Stimulated activated CD8-positive, alpha-beta memory T cell treated with anti-CD3 and anti-CD28 coated beads, Interleukin-4, amount 100 ng/mL, for 24 hours (primary cell): ENCODE measurements around the gene NR6A1.

ENCODE experiments used
- DNase-seq: peaks from one replicate; pipeline ENCODE4 v3.0.0-alpha.2; 2020; ENCODE audit warnings: low read depth

Gene NR6A1

DNA sequence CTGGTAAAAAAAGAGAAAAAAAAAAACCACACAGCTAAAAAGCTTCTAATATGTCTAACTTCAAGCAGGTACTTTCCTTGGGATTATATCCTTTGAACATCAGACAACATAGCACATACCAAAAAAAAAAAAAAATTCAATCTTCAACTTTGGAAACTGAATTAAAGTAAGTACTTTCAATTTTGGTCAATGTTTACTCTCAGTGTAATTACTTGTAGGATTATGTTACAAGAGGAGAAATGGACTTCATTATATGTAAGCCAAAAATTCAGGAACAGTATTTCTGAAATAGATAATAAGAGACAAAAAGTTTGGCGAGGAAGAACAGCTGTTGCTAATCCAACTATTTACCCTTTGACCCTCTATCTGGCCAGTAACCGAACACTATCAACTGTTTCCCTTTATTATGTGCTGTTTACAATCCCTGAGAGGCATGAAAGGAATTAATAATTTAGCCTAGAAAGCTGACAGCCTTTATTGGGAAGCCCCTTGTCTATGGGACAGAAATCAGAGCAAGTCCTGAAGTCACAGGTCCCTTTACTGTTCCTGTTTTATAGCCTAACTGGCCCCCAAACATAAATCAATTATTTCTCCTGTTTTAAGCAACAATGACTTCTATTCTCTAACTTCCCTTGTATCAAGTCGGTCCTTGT, 46.6 kb downstream of the NR6A1 start:
- no peak for DNase-seq

DNA sequence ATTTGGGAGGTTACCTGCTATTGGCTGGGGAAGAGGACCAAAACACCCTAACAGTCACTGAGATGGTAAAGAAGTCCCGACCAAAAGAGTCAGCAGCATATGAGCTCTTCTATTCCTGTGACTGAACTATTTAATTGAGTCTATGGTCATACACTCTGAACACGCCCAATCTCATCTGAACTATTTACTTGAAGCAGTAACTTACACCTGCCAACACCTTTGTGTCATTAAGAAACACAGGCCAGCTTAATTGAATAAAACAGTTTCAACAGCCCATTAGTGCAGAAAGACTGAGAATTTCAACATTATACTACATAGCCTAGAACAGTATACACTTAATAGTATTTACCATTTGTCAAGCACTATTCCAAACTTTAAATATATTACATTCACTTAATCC, 47.8 kb downstream of the NR6A1 start:
- DNase-seq, result no peak

DNA sequence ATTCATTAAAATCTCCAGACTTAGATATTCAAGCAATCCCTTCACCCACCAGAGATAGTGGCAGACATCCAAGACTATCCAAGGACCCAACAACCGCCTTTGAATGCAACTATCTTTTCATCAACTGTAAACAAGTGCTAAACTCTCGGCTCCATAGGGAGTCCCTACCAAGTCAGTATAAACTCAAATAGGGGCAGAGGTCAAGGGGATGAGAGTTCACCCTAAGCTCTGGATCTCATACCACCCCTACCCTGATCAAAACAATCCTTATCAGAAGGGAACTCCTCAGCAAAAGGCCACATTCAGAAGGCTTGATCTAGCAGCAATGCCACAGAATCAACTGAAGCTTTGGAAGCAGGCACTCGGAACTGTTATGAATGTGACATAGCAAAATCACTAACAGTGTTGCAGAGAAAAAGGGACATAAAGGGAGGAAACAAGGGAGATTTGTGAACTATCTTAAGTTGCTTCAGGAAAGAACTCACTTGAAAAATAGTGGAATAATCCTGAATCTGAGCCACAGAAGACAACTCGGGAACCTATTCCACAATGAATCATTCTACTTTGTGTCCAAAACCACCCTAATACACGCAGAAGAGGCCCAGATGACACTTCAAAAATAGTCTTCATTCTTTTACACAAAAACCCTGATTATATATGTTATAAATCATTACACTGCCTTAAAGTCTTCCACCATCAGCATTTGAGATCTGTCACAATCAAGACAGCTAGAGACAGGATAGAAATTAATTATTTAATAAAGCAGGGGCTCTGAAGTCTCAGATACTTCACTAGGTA, 49.8 kb downstream of the NR6A1 start:
- DNase-seq, result no peak

DNA sequence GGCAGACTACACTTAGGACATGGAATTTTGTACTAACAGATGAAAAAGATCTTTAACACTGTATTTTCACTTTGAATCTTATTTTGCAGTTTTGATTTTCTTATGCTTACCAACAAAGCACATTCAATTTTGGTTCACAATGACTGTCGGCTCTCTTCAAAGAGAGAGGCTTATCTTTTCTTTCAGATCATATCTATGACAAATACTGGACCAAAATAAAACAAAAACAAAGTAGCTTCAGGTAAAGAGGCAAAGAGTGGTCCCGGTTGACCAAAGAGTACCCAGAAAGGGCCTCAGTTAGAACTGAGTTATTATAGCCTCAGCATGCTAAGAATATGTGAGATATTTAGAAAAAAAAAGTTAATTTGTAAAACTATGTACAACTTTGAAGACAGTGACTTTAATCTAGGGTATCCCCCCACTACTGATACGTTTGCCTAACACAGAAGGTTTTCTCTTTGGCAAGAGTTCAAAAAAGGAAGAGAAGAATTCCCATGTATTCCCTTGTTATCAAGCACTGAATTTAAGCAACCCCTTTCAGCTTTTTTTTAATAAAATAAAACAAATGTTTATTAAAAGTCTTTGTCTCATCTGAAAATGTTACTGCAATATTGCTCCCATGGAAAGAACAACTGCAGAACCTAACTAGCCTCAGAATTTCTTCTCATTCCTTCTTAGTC, 50.5 kb downstream of the NR6A1 start:
- no peak for DNase-seq

DNA sequence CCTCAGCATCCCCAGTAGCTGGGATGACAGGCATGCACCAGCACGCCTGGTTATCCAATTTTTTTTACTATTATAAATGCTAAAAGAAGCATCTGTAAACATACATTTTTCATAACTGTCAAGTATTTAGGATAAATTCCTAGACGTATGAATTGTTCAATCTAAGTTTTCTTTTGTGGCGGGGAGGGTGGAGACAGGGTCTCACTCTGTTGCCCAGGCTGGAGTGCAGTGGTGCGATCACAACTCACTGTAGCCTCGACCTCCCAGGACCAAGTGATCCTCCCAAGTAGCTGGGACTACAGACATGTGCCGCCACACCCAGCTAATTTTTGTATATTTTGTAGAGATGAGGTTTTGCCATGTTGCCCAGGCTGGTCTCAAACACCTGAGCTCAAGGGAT, 52.2 kb downstream of the NR6A1 start:
- no peak for DNase-seq

DNA sequence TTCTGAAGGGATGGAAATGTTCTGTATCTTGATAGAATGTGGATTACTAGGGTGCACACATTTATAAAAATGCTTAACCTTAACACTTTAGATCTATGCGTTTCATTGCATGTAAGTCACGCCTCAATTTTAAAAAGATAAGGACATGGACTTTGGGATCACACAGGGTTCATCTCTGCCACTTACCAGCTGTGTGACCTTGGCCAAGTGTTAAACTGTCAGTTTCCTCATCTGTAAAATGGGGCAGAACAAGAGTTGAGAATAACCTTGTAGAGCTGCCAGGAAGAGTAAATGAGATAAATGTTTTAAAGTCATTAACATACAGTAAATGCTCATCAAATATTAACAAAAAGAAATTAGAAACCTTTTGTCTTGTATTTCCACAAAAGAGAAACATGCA, 53.5 kb downstream of the NR6A1 start:
- DNase-seq, result no peak

DNA sequence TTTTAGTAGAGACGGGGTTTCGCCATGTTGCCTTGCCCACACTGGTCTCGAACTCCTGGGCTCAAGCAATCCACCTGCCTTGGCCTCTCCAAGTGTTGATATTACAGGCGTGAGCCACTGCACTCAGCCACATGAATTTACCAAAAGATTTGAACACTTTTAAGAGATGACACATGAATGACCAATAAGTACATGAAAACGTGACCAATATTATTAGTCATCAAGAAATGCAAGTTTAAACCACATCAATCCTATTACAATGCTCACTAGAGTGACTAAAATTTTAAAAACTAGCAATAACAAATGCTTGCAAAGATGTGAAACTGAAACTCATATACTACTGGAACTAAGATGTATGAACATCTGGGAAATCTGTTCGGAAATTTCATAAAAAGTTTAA, 54.3 kb downstream of the NR6A1 start:
- DNase-seq, result no peak

DNA sequence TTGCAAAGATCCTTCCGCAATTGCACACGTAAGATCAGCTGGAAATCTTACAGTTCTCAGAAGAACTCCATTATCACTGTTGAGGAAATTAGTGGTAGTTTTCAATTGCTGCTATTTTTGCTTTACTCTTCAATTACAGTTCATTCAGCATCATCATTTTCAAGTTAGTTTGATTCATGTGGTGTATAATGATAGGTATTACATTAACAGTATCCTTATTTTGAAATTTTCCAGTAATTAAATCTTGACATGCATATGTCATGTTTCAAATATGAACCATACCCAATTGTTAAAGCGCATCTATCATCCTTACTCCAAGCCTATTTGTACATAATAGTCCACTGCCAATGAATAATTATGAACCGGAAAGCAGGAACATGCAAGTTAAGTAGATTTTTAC, 60.3 kb downstream of the NR6A1 start:
- no peak for DNase-seq

DNA sequence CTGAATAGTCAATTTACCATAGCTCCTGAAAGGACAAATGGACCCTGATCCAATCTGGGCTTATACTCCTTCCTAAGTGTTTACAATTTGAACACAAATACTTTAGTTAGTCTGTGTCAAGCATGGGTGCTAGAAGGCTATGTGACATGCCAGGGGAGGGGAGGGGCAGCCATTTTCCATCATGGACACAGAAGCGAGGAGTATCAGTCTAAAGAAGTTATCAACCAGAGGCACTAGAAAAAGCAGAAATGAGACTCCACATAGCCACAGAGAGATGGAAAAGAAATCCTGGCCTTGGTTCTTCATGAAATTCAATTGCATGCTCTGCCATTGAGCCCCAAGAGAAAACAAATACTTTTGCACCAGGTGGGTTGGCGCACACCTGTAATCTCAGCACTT, 61.8 kb downstream of the NR6A1 start:
- DNase-seq, result no peak

DNA sequence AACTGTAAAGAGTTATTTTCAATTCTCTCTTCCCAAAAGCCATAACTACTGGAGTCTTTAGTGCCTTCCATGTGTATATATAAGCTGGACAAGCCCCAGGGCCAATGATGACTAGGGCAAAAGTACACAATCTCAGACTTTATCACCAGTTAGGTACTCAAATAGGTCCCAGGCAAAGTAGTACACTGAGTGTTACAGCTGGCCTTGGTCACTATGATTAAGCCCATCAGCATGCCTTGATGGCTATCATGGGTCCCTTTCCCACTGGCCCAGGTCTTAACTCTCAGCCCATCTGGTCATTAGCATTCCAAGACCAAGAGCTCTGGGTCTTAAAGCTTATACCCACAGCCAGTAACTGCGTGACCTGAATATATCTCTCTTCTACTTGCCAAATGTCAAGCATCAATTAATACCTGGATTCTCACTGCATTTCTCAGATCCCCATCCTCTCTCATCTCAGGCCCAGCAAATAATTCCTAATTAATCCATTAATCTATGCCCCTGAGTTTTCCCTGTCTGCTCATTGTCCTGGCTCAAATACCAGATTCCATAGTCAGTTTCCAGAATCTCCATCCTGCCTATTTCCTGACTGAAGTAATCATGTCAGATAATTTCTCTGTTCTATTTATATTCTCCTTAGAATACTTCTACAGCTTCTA, 62.3 kb downstream of the NR6A1 start:
- DNase-seq, result no peak

DNA sequence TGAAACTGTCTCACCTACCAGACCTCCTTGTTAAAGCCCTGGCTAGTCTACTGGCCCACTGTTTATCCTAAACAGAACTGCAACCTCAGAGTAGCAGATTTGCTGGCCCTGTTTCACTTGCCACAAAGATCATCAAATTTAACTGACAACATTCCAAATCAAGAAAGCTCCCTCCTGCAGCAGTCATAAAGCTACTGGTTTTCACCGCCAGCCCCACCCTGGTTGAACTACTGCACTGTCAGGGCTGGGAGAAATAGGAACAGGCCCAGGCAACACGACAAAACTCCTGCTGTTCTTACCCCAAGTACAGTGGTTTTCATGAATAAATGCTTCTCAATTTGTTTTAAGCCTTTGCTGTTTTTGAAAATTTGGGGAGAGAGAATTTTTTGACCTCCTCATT, 63.0 kb downstream of the NR6A1 start:
- no peak for DNase-seq

DNA sequence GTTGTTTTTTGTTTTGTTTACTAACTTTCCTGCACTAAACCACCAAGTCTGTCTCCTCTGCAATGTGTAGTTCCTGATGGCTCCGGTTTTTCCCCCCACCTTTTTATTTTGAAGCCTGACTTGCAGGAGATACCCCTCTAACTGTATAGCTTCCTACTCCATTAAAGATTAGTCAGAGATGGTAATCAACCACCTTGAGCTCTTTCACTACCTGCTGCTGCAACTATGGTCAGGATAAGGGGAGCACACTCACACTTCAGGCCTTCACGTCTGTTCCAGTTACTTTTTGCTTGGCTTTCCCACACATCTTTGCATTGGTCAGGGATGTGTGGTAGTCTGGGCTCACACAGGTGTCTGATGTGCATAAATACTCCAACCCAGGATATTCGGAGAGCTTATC, 63.4 kb downstream of the NR6A1 start:
- no peak for DNase-seq

DNA sequence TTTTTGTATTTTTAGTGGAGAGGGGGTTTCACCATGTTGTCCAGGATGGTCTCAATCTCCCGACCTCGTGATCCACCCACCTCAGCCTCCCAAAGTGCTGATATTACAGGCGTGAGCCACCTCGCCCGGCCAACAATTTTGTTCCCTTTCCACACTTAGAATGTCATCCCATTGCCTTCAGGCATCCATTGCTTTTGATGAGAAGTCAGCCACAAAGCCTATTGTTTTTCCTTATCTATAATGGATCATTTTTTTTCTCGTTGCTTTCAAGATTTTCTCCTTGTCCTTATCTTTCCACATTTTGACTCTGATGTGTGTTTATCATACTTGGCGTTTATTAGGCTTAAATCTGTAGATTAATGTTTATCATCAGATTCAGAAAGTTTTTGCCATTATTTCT, 64.4 kb downstream of the NR6A1 start:
- no peak for DNase-seq

DNA sequence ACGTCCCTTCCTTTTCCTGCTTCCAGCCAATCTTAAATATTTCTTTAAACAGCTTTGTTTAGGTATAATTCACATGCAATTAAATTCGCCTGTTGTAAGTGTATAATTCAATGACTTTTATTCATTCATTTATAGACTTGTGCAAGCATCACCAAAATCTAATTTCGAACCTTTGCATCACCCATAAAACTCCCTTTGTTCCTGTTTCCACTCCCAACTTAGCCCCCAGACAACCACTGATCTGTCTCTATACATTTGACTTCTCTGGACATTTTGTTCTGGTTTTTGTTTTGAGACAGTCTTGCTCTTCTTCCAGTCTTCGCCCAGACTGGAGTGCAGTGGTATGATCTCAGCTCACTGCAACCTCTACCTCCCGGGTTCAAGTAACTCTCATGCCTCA, 71.5 kb downstream of the NR6A1 start:
- DNase-seq, result no peak

DNA sequence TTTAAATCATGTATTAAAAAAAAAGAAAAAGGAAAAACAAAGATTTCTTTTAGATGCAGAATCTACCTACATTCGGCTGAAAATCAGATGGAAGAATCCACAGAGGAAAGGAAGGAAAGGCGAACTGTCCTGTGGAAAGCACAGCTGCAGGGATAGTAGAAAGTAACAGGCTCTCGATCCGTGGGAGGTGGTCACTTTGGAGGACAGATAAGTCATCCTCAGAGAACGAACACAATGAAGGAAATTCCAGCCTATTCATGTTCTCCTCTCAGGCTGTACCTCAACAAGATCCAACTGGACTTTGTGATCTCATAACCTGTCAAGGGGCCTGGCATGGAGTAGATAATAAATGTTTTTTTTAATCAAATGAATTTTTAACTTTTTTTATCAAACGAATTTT, 72.8 kb downstream of the NR6A1 start:
- DNase-seq, result no peak

DNA sequence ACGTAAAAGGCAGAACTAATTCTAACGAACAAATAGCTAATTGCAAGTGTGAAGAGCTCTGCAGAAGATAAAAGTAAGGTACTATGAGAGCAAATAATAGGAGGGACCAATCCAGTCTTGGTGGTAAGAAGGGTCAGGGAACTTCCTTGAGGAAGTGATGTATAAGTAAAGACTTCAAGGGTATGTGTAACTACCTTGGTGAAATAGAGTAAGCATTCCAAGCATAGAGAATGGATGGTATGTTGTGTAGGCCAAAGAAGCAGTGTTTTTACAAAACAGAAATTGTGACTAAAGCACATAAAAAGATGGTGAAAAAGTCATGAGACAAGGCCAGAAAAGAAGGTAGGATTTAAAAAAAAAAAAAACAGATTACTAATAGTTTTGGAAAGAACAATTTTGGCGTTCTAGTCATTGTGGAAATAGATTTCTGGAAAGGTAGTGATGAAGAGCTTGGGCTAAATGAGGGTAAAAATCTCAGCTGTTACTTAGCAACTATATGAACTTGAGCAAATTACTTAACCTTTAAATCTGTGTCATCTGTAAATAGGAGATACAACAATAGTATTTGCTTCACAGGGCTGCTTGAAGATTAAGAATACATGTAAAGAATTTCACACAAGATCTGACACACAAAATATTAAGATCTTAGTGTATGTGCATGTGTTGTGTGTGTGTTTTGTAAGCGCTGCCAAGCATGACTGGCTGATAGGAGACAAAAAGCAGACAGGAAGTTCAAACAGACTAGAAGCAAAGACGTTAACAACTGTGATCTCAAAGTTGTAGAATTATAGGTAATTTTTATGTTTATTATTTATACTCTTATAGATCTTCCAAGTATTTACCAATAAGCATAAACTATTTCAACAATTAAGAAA, 73.5 kb downstream of the NR6A1 start:
- DNase-seq, result no peak

DNA sequence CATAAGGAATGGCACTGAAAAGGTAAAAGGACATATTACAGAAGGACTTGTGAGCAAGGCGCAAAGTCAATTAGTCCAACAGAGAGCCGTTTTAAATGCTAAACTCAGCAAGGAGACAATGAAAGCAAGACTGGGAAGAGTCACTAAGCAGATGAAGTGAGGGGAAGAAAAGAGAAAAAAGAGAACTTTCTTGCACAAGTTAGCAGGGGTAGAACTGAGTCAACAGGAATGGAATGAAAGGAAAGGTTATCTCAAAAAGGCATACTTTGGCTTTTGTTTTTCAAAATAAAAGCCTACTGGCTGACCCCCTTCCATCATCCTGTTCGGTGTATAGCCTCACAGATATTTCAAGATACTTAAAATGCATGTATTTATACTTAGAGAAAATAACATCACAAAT, 75.0 kb downstream of the NR6A1 start:
- no peak for DNase-seq

DNA sequence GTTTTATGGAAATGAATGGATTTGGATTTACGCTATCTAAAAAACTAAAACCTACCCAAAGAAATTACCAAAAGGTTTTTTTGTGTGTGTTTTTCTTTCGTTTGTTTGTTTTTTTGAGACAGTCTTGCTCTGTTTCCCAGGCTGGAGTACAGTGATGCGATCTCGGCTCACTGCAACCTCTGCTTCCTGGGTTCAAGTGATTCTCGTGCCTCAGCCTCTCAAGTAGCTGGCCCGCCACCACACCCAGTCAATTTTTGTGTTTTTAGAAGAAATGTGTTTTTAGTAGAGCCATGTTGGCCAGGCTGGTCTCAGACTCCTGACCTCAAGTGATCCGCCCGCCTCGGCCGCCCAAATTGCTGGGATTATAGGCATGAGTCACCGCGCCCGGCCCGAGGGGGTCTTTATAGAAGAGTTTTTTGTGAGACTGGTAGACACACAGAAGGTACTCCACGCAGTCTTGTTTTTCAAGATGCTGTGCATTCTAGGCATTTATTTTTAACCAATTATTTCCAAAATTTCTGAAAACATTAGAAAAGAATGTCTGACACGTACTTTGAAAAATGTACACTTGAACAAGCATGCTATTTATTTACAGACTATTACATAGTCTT, 75.7 kb downstream of the NR6A1 start:
- DNase-seq, result no peak

DNA sequence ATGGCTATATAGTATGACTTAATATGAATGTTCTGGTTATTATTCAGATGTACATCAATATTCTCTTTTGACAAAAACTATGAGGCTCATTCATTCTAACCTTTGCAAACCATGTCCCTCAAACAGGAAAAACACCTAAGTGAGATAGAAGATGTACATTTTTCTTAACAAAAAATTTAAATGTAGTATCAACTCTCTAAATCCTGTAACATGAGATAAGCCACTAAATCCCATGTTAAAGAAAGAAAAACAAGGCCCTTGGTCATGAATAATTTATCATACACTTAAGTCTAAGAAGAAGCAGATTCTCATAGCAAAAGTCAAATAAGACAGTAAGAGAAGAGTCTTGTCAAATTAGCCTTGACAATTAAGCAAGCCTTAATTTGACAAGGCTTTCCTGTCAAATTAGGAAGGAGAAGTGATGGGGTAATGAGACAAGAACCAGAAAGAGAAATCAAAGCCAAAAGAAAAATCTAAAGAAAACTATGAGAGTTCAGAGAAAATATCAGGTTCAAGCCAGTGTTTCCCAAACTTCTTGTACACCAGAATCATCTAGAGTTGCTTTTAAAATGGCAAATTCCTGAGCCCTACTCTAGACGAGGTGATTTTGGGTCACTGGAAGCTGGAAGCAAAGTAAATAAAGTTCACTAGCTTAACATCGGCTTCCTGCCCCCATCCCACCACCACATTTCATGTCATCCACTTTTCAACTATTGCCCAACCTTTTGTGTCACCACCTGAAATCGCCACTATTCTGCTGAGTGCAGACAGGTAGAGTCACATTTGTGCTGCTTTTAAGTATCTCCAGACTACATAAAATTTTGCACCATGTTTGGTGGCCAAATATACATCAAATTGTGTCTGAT, 76.5 kb downstream of the NR6A1 start:
- no peak for DNase-seq

DNA sequence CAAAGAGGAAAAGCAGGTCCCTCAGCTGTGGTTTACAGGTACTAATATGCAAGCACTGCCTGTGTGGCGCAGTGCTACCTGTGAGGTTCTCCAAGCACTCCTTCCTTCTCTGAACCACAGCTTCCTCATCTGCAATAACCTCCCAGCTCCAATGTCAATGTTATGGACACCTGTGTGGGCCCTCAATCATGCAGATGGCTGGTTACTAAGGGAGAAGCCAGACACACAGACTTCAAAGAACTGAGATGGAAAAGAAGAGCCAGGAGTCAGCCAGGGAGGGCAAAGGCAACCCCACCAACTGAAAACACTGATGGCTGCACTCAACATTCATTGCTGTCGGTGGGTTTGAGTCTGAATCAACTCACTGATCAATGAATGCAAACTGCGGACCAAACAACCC, 77.7 kb downstream of the NR6A1 start:
- DNase-seq, result no peak
